HG03159 (cell line): ENCODE data around the gene G6PC1.
"Not testable (repeated sequence)": the region's sequence is repeated elsewhere in the genome, so short reads cannot be mapped to it uniquely, and the experiment has no call there.

Experiments used
- ATAC-seq: cut with Tn5 transposase; IDR thresholded peaks from one replicate; pipeline ENCODE4 v1.9.1; 2021; ENCODE audit warnings: mild to moderate bottlenecking, moderate library complexity; ENCODE audit not compliant: unreplicated experiment

Gene G6PC1

DNA sequence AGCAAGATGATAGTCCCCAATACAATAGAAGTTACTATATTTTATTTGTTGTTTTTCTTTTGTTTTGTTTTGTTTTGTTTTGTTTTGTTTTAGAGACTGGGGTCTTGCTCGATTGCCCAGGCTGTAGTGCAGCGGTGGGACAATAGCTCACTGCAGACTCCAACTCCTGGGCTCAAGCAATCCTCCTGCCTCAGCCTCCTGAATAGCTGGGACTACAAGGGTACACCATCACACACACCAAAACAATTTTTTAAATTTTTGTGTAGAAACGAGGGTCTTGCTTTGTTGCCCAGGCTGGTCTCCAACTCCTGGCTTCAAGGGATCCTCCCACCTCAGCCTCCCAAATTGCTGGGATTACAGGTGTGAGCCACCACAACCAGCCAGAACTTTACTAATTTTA is 618 bp upstream of the G6PC1 start:
- not testable (repeated sequence) for ATAC-seq

DNA sequence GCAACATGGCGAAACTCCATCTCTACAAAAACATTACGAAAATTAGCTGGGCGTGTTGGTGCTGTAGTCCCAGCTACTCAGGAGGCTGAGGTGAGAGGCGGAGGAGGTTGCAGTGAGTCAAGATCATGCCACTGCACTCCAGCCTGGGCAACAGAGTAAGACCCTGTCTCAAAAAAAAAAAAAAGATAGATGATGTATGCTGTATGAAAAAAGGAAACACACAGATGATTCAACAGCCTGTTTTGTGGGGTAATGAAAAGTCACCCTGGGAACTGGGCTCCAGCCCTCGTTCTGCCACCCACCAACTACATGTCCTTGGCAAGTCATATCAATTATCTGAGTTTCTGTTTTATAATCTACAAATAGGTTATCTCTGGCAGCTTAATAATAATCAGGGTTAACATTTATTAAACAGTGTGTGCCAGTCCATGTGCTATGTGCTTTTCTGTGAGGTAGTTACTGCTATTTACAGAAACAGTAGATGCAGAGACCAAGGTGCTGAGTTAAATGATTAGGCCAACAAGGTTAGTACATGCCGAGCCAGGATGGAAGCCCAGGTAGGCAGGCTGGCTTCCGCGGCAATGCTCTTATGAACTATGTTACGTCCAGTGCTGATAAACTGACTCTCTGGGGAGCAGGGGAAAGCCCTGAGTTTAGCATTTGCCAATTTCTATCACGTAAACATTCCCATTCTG is 1.1 kb downstream of the G6PC1 start:
- no peak for ATAC-seq

DNA sequence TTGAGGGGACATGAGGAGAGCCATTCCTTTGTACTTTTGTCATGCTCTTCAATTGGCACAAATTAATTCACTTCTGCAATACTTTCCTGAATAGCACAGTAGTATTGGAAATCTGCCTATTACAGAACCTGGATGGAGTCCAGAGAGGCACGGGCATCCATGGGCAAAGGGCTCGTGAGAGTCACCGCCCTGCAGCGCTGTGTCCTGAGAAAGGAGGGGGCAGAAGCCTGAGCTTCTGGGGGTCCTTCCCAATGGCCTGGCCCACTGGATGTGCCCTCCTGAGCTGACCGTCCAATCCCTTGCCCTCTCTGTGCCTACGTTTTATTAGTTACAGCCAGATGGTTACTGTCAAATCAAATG is 3.5 kb downstream of the G6PC1 start:
- no peak for ATAC-seq

DNA sequence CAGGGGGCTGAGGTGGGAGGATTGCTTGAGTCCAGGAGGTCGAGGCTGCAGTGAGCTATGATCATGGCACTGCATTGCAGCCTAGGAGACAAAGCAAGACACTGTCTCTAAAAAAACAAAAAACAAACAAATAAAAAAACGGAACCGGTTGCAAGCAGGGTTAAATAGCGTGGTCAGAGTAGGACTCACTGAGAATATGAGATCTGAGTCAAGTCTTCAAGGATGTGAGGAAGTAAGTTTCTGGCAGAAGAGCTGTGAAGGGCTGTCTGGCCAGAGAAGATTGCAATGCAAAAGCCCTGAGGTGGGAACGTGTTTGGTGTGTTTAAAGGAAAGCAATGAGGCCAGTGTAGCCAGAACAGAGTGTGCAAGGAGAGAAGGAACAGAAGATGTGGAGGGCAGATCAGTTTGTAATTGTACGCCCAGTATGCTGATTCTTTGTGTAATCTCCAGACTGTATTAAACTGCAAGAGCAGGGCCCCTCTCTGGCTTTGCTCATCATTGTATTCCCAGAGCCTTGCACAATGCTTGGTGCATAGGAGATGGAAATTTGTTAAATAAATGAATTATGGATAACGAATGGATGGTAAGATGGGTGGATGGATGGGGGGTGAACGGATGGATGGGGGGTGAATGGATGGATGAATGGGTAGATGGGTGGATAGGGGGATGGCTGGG is 6.3 kb downstream of the G6PC1 start:
- no peak for ATAC-seq

DNA sequence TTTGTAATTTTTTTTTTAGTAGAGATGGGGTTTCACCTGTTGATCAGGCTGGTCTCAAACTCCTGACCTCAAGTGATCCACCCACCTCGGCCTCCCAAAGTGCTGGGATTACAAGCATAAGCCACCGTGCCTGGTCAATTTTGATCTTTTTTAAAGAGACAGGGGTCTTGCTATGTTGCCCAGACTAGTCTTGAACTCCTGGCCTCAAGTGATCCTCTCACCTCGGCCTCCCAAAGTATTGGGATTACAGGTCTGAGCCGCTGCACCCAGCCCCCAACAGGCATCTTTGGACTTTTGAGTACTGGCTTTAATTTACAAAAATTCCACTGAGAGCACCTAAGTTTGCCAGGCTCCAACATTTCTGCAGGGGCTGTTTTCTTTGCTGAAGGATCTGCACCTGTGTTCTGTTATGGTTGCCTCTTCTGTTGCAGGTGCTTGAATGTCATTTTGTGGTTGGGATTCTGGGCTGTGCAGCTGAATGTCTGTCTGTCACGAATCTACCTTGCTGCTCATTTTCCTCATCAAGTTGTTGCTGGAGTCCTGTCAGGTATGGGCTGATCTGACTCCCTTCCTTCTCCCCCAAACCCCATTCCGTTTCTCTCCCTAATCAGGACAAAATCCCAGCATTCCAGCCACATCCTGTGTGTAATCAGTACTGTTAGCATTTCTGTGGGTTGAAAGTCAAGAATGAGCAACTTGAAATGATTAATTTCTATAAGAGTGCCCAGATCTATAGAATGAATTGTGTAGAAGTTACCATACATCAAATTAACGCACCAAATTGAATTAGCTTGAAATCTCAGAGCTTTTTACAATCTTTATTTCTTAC is 8.5 kb downstream of the G6PC1 start:
- ATAC-seq, result no peak

DNA sequence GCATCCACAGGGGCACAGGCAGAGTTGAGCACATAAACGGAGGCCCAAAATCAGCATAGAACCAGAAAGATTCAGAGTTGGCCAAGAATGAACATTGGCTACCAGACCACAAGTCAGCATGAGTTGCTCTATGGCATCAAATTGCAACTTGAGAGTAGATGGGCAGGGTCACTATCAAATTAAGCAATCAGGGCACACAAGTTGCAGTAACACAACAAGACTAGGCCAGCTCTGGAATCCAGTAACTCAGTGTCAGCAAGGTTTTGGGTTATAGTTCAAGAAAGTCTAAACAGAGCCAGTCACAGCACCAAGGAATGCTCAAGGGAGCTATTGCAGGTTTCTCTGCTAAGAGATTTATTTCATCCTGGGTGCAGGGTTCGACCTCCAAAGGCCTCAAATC is 12.9 kb downstream of the G6PC1 start:
- ATAC-seq, result no peak

DNA sequence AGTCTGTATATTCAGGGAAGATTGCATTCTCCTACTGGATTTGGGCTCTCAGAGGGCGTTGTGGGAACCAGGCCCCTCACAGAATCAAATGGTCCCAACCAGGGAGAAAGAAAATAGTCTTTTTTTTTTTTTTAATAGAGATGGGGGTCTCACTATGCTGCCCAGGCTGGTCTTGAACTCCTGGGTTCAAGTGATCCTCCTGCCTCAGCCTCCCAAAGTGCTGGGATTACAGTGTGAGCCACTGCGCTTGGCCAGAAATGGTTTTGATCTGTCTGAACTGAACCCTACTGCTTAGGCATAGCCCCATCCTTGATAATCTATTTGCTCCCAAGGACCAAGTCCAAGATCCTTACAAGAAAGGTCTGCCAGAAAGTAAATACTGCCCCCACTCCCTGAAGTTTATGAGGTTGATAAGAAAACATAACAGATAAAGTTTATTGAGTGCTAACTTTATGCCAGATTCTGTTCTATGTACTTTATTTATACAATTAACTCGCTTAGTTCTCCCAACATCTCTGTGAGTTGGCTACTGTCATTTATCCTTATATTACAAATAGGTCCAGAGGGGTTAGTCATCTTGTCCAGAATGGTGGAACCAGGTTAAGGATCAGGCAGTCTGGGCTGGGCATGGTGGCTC is 13.5 kb downstream of the G6PC1 start:
- ATAC-seq, result no peak

DNA sequence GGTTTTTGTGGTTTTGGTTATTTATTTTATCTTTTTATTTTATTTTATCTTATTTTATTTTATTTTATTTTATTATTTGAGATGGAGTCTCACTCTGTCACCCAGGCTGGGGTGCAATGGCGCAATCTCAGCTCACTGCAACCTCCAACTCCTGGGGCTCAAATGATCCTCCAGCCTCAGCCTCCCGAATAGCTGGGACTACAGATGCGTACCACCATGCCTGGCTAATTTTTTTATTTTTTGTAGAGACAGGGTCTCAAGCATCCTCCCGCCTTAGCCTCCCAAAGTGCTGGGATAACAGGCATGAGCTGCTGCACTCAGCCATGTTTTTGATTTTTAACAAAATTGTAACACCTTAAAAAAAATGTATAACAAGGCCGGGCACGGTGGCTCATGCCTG is 14.7 kb downstream of the G6PC1 start:
- ATAC-seq, result not testable (repeated sequence)

DNA sequence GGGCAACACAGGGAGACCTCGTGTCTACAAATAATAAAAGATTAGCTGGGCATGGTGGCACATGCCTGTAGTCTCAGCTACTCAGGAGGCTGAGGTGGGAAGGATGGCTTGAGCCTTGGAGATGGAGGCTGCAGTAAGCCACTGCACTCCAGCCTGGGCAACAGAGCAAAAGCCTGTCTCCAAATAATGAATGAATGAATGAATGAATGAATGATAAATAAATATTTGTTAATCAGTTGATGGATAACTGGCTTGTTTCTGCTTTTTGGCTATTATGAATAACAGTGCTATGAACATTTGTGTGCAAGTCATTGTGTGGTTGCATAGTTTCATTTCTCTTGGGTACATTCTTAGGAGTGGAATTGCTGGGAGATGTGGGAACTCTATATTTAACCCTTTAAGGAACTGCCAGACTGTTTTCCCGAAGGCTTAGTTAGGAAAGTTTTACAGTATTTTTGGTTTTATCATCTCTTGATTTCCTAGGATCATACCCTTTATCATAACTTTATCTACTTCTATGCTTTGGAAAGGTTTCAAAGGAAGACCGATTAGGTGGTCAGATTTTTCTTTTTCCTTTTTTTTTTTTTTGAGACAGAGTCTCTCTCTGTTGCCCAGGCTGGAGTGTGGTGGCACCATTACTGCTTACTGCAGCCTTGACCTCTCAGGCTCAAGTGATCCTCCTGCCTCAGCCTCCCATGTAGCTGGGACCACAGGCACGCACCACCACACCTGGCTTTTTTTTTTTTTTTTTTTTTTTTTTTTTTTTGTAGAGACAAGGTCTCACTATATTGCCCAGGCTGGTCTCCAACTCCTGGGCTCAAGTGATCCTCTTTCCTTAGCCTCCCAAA is 16.0 kb downstream of the G6PC1 start:
- not testable (repeated sequence) for ATAC-seq

DNA sequence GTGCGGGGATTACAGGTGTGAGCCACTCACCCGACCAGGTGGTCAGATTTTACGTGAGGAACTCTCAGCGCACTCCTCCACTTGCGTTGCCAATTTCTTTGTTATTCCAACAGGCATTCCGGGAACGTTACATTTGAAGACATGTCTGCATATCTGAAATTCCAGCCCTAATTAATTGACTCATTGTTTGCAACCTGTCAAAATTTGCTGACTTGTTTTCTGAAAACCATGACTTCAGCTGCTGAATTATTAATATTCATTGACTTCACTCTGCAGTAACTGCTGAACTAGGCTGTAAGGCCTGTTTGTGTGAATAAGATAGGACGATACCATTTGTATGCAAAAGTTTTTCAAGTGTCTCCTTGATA is 16.6 kb downstream of the G6PC1 start:
- no peak for ATAC-seq

DNA sequence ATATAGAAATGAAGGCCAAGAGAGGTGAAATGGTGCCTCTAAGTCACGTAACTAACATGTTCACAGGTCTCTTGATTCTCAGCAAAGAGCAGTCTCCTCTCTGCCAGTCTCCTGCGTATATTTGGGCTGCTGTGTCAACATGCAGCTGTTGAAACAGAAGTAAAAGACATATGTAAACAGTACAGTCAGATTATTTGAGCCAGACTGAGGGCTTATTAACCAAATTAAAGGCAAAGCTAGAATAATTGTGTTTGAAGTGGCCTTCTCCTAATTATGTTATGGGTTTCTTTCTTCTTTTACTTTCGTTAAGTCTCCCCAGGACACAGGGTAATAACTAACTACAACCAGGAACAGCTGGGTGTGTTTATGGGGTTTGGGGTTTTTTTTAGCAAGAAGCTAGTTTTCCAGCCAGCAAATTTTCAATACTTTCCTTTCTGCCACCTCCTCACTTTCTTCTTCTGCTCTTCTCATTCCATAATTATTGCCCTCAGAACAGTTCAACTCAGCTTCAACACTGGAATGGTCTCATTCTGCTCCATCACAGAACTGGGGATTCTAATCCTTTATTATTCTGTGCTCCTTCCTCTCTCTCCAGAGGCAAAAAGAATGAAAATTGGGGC is 18.4 kb downstream of the G6PC1 start:
- ATAC-seq, result no peak

DNA sequence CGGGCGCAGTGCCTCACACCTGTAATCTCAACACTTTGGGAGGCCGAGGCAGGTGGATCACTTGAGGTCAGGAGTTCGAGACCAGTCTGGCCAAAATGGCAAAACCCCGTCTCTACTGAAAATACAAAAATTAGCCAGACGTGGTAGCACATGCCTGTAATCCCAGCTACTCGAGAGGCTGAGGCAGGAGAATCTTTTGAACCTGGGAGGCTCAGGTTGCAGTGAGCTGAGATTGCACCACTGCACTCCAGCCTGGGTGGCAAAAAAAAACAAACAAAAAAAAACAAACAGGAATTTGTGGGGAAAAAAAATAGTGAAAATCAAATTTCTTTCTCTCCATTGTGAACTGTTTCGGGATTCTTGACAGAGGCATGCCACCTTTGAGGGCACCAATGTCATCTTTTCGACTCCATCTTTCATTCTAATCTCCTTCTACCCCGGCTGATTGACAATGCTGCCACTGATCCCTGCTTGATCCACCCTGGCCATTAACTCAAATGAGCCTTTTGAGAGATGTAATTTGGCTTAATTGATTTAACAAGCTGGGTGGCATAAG is 19.0 kb downstream of the G6PC1 start:
- not testable (repeated sequence) for ATAC-seq

DNA sequence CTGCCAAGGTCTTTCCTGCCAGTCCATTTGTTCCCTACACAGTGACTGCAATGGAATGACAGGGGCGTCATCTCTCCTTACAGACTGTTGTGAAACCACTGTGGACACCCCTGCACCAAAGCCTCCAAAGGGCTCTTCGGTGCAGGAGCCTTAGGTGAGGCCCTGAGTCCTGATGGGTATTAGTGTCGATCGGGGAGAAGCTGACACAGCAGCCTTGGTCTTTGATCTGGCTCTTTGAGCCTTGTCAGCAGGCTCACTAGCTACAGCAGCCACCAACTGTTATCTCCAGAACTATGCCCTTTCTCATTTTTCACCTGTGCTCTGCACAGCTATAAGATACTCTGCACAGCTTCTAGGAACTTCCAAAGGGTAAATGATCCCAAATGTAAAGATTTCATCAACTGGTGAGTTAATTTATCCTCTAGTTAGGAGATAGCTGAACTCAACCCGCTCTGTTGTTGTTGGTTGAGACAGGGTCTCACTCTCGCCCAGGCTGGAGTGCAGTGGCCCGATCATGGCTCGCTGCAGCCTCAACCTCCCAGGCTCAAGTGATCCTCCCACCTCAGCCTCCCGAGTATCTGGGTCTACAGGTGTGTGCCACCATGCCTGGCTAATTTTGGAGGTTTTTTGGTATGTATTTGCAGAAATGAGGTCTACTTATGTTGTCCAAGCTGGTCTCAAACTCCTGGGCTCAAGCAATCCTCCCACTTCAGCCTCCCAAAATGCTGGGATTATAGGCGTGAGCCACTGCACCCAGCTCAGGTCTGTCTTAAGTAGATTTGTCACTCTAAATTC is 19.7 kb downstream of the G6PC1 start:
- ATAC-seq, result no peak

DNA sequence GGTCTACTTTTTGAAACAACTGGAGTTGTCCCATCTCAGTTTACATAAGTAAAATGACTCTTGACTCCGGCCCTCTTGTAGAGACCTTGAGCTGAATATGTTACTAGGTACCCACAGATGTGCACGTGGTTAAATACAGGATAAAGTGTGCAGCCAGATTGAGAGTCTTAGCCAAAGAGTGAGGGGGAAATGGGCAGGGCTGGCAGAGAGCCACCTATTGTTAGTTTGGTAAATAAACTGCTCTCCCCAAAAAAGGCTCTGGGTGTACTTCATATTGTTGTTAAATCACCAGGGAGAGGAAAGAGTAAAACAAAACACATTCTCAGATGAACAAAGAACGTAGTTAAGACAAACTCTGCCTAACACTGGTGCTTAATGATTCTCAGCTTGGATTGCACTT is 20.3 kb downstream of the G6PC1 start:
- ATAC-seq, result no peak

DNA sequence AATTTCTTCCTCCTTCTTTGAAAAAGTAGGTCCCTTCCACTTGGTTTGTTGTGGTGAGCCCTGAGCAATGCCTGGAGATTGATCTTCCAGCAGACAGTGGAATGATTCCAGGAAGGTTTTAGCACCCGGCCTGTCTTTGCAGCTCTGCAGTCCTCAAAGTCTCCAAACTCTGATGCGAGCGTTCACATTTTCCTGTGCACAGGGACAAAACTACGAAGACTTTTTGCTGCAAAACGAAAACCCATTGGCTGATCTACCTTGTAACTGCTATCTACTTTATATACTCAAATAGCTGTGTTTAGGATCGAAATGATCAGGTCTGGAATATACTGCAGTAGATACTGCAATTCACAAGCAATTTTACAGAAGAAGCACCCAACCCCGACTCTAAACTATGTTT is 21.7 kb downstream of the G6PC1 start:
- ATAC-seq, result no peak

DNA sequence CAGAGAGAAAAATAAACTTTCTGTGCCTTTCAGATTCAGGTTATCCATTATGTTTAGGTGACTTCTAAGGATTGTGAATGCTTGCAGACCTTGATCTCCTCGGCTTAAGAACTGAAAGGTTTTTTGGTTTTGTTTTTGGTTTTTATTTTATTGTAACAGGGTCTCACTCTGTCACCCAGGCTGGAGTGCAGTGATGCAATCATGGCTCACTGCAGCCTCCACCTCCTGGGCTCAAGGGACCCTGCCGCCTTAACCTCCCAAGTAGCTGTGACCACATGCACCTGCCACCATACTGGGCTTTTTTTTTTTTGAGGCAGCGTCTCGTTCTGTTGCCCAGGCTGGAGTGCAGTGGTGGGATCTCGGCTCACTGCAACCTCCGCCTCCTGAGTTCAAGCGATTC is 22.9 kb downstream of the G6PC1 start:
- ATAC-seq, result not testable (repeated sequence)

DNA sequence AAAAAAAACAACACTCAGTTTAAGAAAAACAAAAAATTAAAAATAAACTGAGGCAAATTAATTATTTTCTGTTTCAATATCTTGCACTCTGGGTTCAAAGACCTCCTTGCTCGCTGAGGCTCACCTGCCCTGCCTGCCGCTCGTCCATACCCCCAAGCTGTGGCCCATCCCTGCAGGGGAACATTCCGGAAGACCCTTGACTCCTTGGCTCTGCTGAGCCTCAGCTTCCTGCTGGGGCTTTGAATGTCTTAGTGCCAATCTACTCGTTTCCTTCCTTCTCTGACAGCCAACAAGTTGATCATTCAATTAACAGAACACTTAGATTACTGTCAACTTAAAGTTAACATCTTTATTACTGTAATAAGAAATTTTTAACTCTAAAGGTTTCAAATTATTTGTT is 24.3 kb downstream of the G6PC1 start:
- ATAC-seq, result no peak

DNA sequence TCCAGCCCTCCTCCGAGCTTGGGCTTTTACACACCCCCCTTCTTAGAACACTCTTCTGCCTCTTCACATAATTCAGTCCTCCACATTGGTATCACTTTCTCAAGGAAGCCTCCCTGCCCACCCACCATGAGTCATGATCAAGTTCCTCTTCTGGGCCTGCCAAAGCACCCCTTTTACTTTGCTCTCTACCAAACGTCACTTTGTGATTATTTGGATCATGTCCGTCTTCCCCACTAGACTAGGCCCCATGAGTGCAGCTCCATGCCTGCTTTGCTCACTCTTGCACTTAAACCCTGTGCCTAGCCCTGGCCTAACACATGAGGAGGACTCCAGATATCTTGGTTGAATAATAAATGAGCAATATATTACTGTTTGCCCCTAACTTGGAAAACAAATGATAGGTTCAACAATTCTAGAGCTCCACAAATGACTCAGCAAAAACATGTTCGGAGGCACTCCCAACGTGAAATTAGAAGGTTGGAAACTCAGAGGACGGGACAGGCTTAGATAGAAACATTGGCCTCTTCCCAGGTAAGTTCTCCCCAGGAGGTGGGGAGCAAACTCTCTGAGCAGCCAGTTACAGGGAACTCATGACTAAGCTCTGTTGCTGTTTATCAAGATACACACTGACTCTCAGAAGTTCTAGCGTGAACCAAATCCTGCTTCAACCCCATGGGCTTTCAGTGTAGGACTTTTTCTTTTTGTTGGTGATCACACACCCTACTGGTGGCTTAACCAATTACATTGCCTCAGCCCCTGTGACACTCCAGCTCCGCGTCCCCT is 28.3 kb downstream of the G6PC1 start:
- ATAC-seq, result no peak
